Bronchial epithelial cell (primary cell): ENCODE data around the gene CITED1. TPM values are rescaled to one million over a fixed set of nuclear protein-coding genes. Genes with fewer than 3 reads are reported as not detected.

Source experiments
- DNase-seq: peaks from one replicate; pipeline ENCODE4 v3.0.0-alpha.2; 2010; ENCODE audit warnings: low read depth
- FAIRE-seq: peaks from 2 replicates; lab custom pipeline; 2011; peaks lifted over from hg19 to GRCh38; lab: Jason Lieb, UNC
- H3K27me3 ChIP-seq: 2 replicates; pipeline ENCODE4 v1.5.1; 2011; ENCODE audit warnings: low read length; ENCODE audit not compliant: control insufficient read depth, insufficient read depth
- H3K36me3 ChIP-seq: 2 replicates; pipeline ENCODE4 v1.5.1; 2011; ENCODE audit warnings: low read length; ENCODE audit not compliant: control insufficient read depth, insufficient read depth
- H3K4me3 ChIP-seq: 2 replicates; pipeline ENCODE4 v1.5.1; 2011; ENCODE audit warnings: mild to moderate bottlenecking, low read depth, low read length, control low read depth
- total RNA-seq: library from RNA; depleted of rRNA; stranded (reverse); fragments of >200 nt; gene quantifications from 2 replicates; pipeline ENCODE4 v1.2.1, GENCODE V29; 2014
- TF ChIP-seq, protein P1 (sequence below): IDR thresholded peaks from 2 replicates; pipeline ENCODE4 v1.5.1; 2011; ENCODE audit warnings: mild to moderate bottlenecking, moderate library complexity, low read length, control low read depth, inconsistent platforms; ENCODE audit not compliant: insufficient read depth, severe bottlenecking

Gene CITED1
- total RNA-seq, 1 donor from 2014 or later, result not detected

DNA sequence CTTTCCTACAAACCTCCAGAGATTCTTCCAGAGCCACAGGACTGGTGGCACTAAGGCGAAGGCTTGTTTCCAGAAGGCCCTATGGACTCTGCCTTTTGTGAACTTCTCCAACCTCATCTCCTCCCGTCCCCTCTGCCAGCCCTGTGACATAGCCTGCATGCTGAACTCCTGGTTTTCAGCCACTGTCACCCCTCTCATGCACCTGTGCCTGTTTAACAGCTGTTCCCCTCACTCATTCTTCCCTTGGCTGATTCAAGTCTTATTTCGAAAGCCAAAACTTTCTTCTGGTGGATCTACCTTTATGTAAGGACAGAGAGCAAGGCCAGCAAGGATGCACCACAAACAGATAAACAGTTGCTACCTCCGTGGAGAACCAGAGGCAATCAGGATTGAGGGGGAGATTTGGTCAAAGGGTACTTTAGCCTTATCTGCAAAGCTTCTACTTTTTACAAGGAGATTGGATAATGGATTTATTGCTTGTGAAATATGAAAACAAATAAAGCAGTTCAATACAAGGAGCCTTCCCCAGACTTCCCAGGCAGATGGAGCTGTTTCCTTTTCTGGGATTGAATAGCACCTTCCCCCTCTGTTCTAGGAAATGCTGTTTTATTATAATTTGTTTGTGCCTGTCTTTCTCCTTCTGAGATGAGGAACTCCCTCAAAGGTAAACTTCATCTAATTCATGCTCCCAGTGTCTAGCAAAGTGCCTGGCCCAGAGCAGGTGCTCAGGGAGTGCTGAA is 5.7 kb downstream of the CITED1 start:
- no peaks in the 10 kb centered on the region for H3K36me3 ChIP-seq
- peaks cover 8% of the 10 kb centered on the region for H3K27me3 ChIP-seq
- TF ChIP-seq, protein P1, sequence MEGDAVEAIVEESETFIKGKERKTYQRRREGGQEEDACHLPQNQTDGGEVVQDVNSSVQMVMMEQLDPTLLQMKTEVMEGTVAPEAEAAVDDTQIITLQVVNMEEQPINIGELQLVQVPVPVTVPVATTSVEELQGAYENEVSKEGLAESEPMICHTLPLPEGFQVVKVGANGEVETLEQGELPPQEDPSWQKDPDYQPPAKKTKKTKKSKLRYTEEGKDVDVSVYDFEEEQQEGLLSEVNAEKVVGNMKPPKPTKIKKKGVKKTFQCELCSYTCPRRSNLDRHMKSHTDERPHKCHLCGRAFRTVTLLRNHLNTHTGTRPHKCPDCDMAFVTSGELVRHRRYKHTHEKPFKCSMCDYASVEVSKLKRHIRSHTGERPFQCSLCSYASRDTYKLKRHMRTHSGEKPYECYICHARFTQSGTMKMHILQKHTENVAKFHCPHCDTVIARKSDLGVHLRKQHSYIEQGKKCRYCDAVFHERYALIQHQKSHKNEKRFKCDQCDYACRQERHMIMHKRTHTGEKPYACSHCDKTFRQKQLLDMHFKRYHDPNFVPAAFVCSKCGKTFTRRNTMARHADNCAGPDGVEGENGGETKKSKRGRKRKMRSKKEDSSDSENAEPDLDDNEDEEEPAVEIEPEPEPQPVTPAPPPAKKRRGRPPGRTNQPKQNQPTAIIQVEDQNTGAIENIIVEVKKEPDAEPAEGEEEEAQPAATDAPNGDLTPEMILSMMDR, result no peak

DNA sequence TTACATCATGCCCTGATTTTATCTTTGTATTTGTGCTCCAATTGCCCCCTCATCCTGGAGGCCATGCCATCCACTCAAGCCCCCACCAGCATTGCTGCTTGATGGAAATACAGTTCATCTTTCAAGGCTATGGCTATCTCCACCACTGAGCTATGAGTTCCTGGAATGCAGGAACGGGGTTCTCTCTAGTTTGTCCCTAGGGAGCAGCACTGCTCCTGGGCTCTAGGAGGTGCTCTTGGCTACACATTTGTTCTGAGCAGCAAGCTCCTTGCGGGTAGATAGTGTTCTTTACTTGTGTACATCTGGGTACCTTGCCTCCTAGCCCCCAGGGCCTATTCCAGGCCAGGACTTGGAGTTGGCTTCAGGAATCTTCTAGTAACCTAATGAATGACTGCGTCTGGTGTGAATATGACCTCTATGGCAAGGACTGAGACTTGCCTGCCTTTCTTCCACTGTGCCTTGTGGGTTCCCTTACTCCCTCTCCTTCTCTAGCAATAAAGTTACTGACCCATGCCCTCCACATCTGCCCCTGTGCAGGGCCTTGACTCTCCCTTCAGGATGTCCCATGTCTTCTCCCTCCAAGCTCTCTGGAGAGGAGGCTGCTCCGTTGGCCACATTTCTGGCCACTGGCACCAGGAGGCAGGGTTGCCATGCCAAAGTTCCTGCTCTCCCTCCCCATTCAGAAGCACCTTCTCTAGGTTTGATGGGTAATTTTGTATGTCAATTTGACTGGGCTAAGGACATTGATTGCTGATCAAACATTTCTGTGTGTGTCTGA is 7.6 kb downstream of the CITED1 start:
- DNase-seq (peak; percentile 34), FAIRE-seq (peak; percentile 92)
- TF ChIP-seq, protein P1, result peak; percentile 35
- H3K4me3 ChIP-seq, result no peak overlapping the region
- H3K36me3 ChIP-seq, result no peaks in the 10 kb centered on the region
- H3K27me3 ChIP-seq, result no peaks in the 10 kb centered on the region

More for the DNA sequence above, 5.7 kb downstream of the CITED1 start:
- FAIRE-seq, result no peak
- DNase-seq, result no peak
- no peak overlapping the region for H3K4me3 ChIP-seq

DNA sequence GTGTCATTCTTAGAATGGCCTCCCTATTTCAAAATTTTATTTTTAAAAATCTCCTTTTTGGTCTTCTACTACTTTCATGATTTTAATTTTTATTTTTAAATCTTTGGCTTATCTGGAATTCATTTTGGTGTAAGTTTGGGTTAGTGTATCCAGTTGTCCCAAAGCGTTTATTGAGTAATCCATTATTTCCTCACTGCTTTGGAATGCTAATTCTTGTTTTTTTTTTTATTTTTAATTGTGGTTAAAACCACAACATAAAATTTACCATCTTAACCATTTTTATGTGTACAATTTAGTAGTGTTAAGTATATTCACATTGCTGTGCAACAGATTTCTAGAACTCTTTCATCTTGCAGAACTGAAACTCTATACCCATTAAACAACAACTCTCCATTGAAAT is 8.7 kb downstream of the CITED1 start:
- no peaks in the 10 kb centered on the region for H3K36me3 ChIP-seq
- DNase-seq (no peak), FAIRE-seq (no peak)
- TF ChIP-seq, protein P1, result no peak
- no peak overlapping the region for H3K4me3 ChIP-seq
- H3K27me3 ChIP-seq, result no peaks in the 10 kb centered on the region

DNA sequence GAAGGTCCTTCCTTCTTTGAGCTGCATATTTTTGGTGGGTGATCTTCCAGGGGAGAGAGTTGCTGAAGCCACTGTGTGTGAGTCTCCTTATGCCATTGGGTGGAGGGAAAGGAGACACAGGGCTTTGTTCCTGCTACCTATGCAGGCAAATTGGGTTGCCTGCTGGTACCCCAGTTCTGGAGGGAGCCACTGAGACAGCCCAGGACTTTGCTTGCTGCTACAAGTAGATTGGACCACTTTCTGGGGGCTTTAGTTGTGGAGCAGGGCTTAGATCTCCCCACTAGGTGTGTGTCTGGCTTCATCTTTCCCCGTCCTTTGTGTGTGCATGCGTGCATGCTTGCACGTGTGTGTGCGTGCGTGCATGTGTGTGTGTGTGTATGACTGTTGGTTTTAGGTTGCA is 10.0 kb downstream of the CITED1 start:
- FAIRE-seq, result no peak
- H3K4me3 ChIP-seq, result no peak overlapping the region
- no peak for DNase-seq
- H3K36me3 ChIP-seq, result no peaks in the 10 kb centered on the region
- TF ChIP-seq, protein P1, result no peak
- no peaks in the 10 kb centered on the region for H3K27me3 ChIP-seq

DNA sequence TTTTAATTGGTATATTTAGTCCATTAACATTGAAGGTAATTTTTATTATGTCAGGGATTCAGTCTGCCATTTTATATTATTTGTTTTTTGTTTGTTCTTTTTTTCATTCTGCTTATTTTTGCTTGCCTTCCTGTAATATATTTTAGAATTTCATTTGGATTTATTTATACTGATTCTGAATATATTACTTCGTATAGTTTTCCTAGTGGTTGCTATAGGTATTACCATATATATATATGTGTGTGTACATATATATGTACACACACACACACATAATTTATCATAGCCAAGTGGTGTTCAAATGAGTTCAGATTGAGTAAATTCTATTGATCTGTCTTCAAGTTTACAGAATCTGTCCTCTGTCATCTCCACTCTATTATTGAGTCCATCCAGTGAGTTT is 11.2 kb downstream of the CITED1 start:
- TF ChIP-seq, protein P1, result no peak
- H3K4me3 ChIP-seq, result no peak overlapping the region
- no peak for FAIRE-seq
- DNase-seq, result no peak
- no peaks in the 10 kb centered on the region for H3K27me3 ChIP-seq
- no peaks in the 10 kb centered on the region for H3K36me3 ChIP-seq
